GM18867 (cell line): ENCODE results near the gene ICAM1.

Source experiments
- ATAC-seq: cut with Tn5 transposase; IDR thresholded peaks from one replicate; pipeline ENCODE4 v1.9.1; 2021; ENCODE audit warnings: mild to moderate bottlenecking, moderate library complexity; ENCODE audit not compliant: unreplicated experiment

Gene ICAM1

GRCh38 chr19:10320602-10321416 lies 49.9 kb downstream of the ICAM1 start:
- no peak for ATAC-seq

DNA sequence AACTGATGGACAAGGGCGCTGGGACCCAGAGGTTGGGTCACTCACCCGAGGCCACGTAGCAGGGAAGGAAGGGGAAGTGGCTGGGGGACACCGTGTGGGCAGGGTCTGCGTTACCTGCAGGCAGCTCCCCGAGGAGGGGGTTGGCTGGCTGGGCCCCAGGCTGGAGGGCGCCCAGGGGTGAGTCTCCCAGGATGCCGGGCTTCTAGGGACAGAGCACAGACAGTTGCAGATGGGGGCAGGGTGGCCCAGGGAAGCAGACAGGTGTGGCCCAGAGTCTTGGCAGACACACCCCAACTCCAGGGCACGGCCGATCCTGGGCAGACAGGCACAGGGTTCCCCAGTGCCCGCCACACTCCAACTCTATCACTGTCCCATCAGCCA lies 50.5 kb downstream of the ICAM1 start:
- ATAC-seq = no peak

- no peak for ATAC-seq
These were observed 51.2 kb downstream of the ICAM1 start for GRCh38 chr19:10321874-10322835.

DNA sequence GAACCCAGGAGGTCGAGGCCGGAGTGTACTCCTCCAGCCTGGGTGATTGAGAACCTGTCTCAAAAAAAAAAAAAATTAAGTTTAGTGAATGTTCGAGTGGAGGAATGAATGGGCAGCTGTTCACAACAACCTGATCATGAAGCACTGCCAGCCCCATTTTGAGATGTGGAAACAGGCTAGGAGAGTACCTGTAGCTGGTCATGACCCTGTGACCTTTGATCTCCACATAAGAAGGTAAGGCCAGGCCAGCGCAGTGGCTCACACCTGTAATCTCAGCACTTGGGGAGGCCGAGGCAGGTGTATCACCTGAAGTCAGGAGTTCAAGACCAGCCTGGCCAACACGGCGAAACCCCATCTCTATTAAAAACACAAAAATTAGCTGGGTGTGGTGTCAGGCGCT lies 54.8 kb downstream of the ICAM1 start:
- ATAC-seq = no peak

DNA sequence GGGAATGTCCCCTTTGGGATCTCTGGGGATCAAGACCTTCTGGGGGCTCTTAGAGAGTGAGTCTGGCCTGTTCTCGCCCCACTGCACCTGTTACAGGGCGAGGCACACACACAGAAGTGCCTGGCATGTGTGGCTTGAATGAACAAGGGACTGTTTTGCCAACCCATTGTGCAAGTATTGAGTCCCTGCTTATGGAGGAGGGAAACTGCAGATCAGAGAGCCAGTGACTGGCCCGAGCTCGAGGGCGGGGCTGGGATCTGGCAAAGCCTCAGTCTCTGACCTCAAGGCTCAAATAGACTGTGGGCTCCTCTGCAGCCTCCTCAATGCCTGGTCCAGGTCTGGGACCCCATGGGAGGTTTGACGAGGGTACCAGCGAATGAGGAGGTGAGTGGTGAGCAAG lies 56.9 kb downstream of the ICAM1 start:
- no peak for ATAC-seq

DNA sequence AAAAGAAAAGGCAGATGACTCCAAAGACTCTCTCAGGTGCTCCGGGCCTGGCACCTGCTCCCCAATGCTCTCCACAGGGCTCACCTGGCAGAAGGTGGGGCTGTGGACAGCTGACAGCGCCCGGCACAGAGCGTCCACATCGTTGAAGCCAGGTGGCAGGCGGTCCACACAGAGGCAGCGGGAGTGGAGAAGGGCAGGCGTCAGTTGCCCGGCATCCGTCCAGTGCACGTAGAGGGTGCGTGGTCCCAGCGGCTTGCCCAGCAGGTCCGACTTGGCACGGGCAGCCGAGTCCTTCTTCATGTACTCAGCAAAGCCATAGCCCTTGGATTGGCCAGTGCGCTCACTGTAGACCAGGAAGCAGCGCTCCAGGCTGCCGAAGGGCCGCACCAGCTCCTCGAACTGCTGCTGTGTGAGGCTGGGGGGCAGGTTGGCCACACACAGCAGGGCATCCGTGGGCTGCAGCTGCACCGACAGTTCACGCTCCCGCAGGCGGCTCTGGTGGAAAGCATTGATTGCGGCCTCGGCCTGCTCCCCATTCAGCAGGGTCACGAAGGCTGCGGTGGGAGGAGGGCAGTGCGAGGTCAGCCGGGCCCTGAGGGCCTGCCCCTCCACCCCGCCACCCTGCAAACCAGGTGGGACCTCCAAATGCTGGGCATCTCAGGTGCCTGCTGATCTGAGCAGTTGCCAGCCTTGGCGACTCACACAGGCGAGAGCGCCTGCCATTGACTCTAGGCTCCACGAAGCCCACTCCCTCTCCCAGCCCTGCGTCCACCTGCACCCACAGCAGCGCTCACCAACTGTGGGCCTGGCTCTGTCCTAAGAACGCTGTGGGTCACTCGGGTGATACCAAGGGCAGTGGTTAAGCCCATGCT lies 57.9 kb downstream of the ICAM1 start:
- ATAC-seq = no peak

GRCh38 chr19:10329555-10329954 lies 58.6 kb downstream of the ICAM1 start:
- no peak for ATAC-seq

- ATAC-seq = no peak
These were observed 61.4 kb downstream of the ICAM1 start for GRCh38 chr19:10332158-10332964.

DNA sequence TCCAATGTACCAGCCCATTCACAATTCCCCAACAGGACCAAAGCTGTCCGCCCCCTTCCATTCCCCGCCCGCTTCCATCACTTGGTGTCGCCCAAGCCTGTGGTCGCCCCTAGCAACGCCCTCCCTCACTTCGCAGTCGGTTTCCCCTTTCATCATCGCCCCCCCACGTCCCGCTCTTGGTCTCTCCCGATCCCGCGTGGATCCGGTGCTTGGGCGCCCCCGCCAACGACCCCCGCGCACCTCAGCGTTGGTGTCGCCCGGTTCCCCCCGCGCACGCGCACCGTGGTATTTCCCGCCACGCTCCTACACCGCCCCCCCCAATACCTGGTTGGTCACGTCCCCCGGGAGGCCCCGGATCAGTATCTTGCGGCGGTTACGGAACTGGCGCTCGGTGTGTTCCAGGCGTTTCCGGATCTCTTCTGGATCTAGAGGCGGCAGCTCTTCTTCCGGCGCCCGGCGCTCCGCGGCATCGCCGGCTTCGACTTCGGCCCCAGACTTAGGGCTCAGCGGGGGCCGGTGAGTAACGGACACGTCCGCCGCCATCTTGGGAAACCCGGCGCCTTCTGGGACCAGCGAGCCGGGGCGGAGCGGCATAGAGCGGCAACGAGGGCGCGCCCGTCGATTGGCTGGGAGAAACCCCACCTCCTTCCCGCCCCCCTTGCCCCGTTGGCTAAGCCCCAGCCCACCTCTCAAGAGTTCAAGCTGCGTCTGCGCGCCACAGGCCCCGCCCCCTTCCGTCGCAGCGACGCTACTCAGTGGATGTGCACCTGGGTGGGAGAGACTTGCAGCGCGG lies 62.2 kb downstream of the ICAM1 start, which contains the start of gene RAVER1:
Gene RAVER1, minus strand, starts transcription at position 565 of the 793 bp plus-strand sequence. Its CDS starts 22 bp downstream, at position 543.
- peak; percentile 90 for ATAC-seq

DNA sequence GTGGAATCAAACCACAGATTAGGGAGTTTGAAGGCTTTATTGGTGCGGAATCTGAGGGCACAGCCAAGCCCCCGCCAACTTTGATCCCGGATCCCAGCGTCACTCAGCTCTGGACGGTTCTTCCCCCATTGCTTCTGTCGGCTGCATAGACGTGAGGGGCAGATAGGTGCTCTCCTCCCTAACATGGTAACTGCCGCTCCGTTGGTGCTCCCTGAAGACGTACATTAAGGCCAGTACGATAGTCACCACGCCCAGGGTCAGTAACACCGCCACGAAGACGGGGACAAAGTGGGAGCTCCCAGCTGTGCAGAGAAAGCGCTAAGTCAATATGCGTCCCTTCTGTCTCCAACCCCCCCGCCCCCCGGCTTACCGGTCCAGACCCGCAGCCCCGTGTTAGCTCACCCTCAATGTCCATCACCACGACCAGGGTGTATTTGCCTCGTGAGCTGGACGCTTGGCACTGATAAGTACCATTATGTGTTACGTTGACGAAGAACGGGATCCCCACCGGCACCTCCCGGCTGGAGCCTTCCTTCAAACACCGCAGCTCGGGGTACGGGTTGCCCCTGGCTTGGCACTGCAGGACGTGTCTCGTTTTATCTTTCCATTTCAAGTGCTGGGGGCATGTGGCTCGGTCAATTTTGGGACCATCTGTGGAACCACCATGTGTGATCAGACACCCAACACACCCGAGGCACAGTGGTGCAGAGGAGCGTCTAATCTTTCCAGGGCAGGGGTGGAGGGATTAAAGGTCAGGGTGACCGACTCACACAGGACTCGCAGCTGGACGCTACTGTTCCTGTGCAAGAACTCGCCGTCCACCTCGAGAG lies 63.1 kb downstream of the ICAM1 start:
- ATAC-seq = no peak

GRCh38 chr19:10334588-10335351 lies 63.9 kb downstream of the ICAM1 start:
- no peak for ATAC-seq

- ATAC-seq = no peak
These were observed 64.5 kb downstream of the ICAM1 start for GRCh38 chr19:10335352-10335985.
